HCT116 (cell line): Measurements from ENCODE around the gene TMEM121. TPM values are rescaled to one million over a fixed set of nuclear protein-coding genes. Genes with fewer than 3 reads are reported as not detected.

Experiments
- ATAC-seq: fragments of 200-7000 bp; cut with Tn5 transposase; 2 replicates; pipeline ENCODE4 v1.9.1; 2020; ENCODE audit warnings: mild to moderate bottlenecking, moderate library complexity
- BruUV-seq: library from RNA; stranded (reverse); fragments of 400-500 nt; replicated peaks from 2 replicates; lab custom pipeline; 2021; lab: Mats Ljungman, UMichigan
- CTCF ChIA-PET: fragments of 300-600 bp; sonication (Branson Sonifier 250); formaldehyde crosslinking; loops from one replicate; lab custom pipeline; 2021; ENCODE audit warnings: antibody characterized with exemption; lab: Charles Lee
- POLR2A ChIA-PET: fragments of 300-600, 350-600 bp; sonication (Branson Sonifier 250); formaldehyde crosslinking; loops from one replicate; lab custom pipeline; 2021; ENCODE audit warnings: antibody characterized with exemption; lab: Charles Lee
- RAD21 ChIA-PET, 2 experiments: fragments of 300-600 bp; sonication (Branson Sonifier 250); formaldehyde crosslinking; loops; one replicate each; lab custom pipeline; 2023; ENCODE audit warnings: low total read pairs in 2 of 2; ENCODE audit not compliant: uncharacterized antibody in 2 of 2, unreplicated experiment in 2 of 2, low non-redundant PET in 1 of 2; lab: Charles Lee
- DNase-seq: peaks from one replicate; pipeline ENCODE4 v3.0.0-alpha.2; 2010; ENCODE audit warnings: low read depth, low spot score
- H2AFZ ChIP-seq: fragments of 200-600 bp; shearing (Covaris generic), sonication (generic); 2 replicates; pipeline ENCODE4 v1.6.1; 2017; ENCODE audit warnings: low read depth, mixed run types, mixed read lengths, antibody characterized with exemption, low read length; ENCODE audit not compliant: poor library complexity, severe bottlenecking
- H3K27ac ChIP-seq: 2 replicates; pipeline ENCODE4 v1.5.1; 2012; ENCODE audit warnings: low read depth, low read length
- H3K27me3 ChIP-seq: fragments of 200-600 bp; sonication (generic); 2 replicates; pipeline ENCODE4 v1.6.1; 2016; ENCODE audit warnings: mixed run types, low read length, mixed read lengths; ENCODE audit not compliant: insufficient read depth
- H3K36me3 ChIP-seq, 2 experiments: fragments of 200-500 bp in 1 of 2; fragments of 200-600 bp in 1 of 2; sonication (Bioruptor generic) in 1 of 2; sonication (generic) in 1 of 2; 2 replicates each; pipeline versions ENCODE4 v1.5.1 to v1.6.1; 2014 to 2016; ENCODE audit warnings: low read length in 2 of 2, inconsistent platforms in 1 of 2, mixed read lengths in 1 of 2, mixed run types in 1 of 2; ENCODE audit not compliant: insufficient read depth in 2 of 2, control insufficient read depth in 1 of 2
- H3K4me1 ChIP-seq, 2 experiments: fragments of 200-600 bp in 1 of 2; sonication (generic) in 1 of 2; 2 replicates each; pipeline versions ENCODE4 v1.5.1 to v1.6.1; 2012 to 2017; ENCODE audit warnings: low read length in 2 of 2, inconsistent platforms in 1 of 2, mild to moderate bottlenecking in 1 of 2, mixed read lengths in 1 of 2, mixed run types in 1 of 2, moderate library complexity in 1 of 2; ENCODE audit not compliant: insufficient read depth in 2 of 2, control insufficient read depth in 1 of 2
- H3K4me2 ChIP-seq: fragments of 200-600 bp; sonication (generic); 2 replicates; pipeline ENCODE4 v1.6.1; 2017; ENCODE audit warnings: mixed run types, low read length, mixed read lengths
- H3K4me3 ChIP-seq, 2 experiments: fragments of 200-600 bp in 1 of 2; sonication (generic) in 1 of 2; replicated peaks in 1 of 2; 2 replicates each; pipeline ENCODE4 v1.5.1; 2011 to 2016; ENCODE audit warnings: low read length in 2 of 2, control low read depth in 1 of 2, low read depth in 1 of 2, mild to moderate bottlenecking in 1 of 2, mixed read lengths in 1 of 2, mixed run types in 1 of 2
- H3K79me2 ChIP-seq: fragments of 200-600 bp; sonication (generic); 2 replicates; pipeline ENCODE4 v1.6.1; 2017; ENCODE audit warnings: mild to moderate bottlenecking, mixed run types, low read length, moderate library complexity, mixed read lengths; ENCODE audit not compliant: insufficient read depth
- H3K9ac ChIP-seq: fragments of 200-600 bp; sonication (generic); 2 replicates; pipeline ENCODE4 v1.6.1; 2016; ENCODE audit warnings: low read length, mixed read lengths
- H3K9me2 ChIP-seq: fragments of 200-600 bp; sonication (generic), shearing (Covaris generic); 2 replicates; pipeline ENCODE4 v1.6.1; 2017; ENCODE audit warnings: mixed run types, mild to moderate bottlenecking, moderate library complexity; ENCODE audit not compliant: insufficient read depth
- H3K9me3 ChIP-seq, 2 experiments: fragments of 200-500 bp in 1 of 2; fragments of 200-600 bp in 1 of 2; sonication (Bioruptor generic) in 1 of 2; sonication (generic) in 1 of 2; 2 replicates each; pipeline ENCODE4 v1.6.1; 2014 to 2017; ENCODE audit warnings: low read length in 2 of 2, mixed read lengths in 2 of 2, inconsistent platforms in 1 of 2, low read depth in 1 of 2, mild to moderate bottlenecking in 1 of 2, mixed run types in 1 of 2, moderate library complexity in 1 of 2; ENCODE audit not compliant: control insufficient read depth in 1 of 2, insufficient read depth in 1 of 2
- H4K20me1 ChIP-seq: fragments of 200-600 bp; sonication (generic), shearing (Covaris generic); 2 replicates; pipeline ENCODE4 v1.6.1; 2017; ENCODE audit warnings: mixed run types, mild to moderate bottlenecking, moderate library complexity; ENCODE audit not compliant: insufficient read depth
- ATF3 ChIP-seq: IDR thresholded peaks from 2 replicates; pipeline ENCODE4 v1.6.1; 2012
- CBX3 ChIP-seq: IDR thresholded peaks from 2 replicates; pipeline ENCODE4 v1.6.1; 2012; ENCODE audit warnings: low read depth
- CEBPB ChIP-seq: IDR thresholded peaks from 2 replicates; pipeline ENCODE4 v1.6.1; 2012; ENCODE audit warnings: low read depth
- EGR1 ChIP-seq: IDR thresholded peaks from 2 replicates; pipeline ENCODE4 v1.6.1; 2012; ENCODE audit warnings: low read depth
- ELF1 ChIP-seq: IDR thresholded peaks from 2 replicates; pipeline ENCODE4 v1.6.1; 2012; ENCODE audit warnings: low read depth, borderline replicate concordance
- EZH2 ChIP-seq: fragments of 200-600 bp; sonication (generic); IDR thresholded peaks from 2 replicates; pipeline ENCODE4 v1.6.1; 2017; ENCODE audit warnings: antibody characterized with exemption, mixed run types
- JUND ChIP-seq: IDR thresholded peaks from 2 replicates; pipeline ENCODE4 v1.6.1; 2012
- MAX ChIP-seq: IDR thresholded peaks from 2 replicates; pipeline ENCODE4 v1.6.1; 2012
- REST ChIP-seq: IDR thresholded peaks from 2 replicates; pipeline ENCODE4 v1.6.1; 2012; ENCODE audit warnings: low read depth
- SP1 ChIP-seq: IDR thresholded peaks from 2 replicates; pipeline ENCODE4 v1.6.1; 2012; ENCODE audit warnings: low read depth
- SRF ChIP-seq: IDR thresholded peaks from 2 replicates; pipeline ENCODE4 v1.6.1; 2012; ENCODE audit warnings: low read depth
- YY1 ChIP-seq: IDR thresholded peaks from 2 replicates; pipeline ENCODE4 v1.6.1; 2011; ENCODE audit warnings: low read length, low read depth, moderate library complexity, mild to moderate bottlenecking; ENCODE audit not compliant: insufficient replicate concordance; ENCODE audit errors: extremely low read depth
- ZBTB33 ChIP-seq: IDR thresholded peaks from 2 replicates; pipeline ENCODE4 v1.6.1; 2011; ENCODE audit warnings: mild to moderate bottlenecking, low read length, moderate library complexity; ENCODE audit not compliant: insufficient replicate concordance; ENCODE audit errors: extremely low read depth
- ZFX ChIP-seq: fragments of 450-650 bp; IDR thresholded peaks from 2 replicates; pipeline ENCODE4 v1.6.1; 2017
- ZNF274 ChIP-seq: fragments of 200-500 bp; sonication (Bioruptor generic); IDR thresholded peaks from 2 replicates; pipeline ENCODE4 v1.6.1; 2014; ENCODE audit warnings: mild to moderate bottlenecking, low read depth, low read length, inconsistent platforms
- intact Hi-C: fragments of 100-400 bp; cut with micrococcal nuclease; formaldehyde crosslinking; loops from 2 replicates; pipeline ENCODE4 v1.10.0; 2022
- total RNA-seq: library from RNA; stranded (reverse); gene quantifications from one replicate; pipeline ENCODE4 v1.2.1, GENCODE V29; 2021; ENCODE audit not compliant: unreplicated experiment

TMEM121 gene
- total RNA-seq, 1 experiment from 2014 or later, result 5.5 TPM

- Histone ChIP-seq H3K4me3 (no peak overlapping the region), H3K27ac (no peak overlapping the region), H3K27me3 (no peaks in the 10 kb centered on the region), H3K79me2 (no peaks in the 10 kb centered on the region), H3K9ac (no peak overlapping the region), H3K9me3 (no peaks in the 10 kb centered on the region), H4K20me1 (no peaks in the 10 kb centered on the region), H3K4me2 (no peak overlapping the region), H3K36me3 (no peaks in the 10 kb centered on the region), H3K9me2 (no peaks in the 10 kb centered on the region), H2AFZ (no peak overlapping the region), H3K4me1 (peaks cover 8 to 23% of the 10 kb centered on the region in 2 experiments; a peak in 3 of 4 replicates)
- ChIA-PET POLR2A (no interaction called here), CTCF (interaction anchor here (1.6 kb wide), 1 partner anchor 40 kb away, joined by 11 read pairs; no protein-coding TSS in a partner anchor), RAD21 (no interaction called here)
- TF ChIP-seq SP1 (no peak), YY1 (no peak), MAX (no peak), ZNF274 (no peak), CBX3 (no peak), EGR1 (no peak), ZBTB33 (no peak), REST (no peak), CEBPB (no peak), ATF3 (no peak), EZH2 (no peak), ELF1 (no peak), SRF (no peak), ZFX (no peak), JUND (no peak)
- ATAC-seq (no peak), DNase-seq (no peak)
- intact Hi-C loops, result loop anchor here (5.0 to 10.0 kb wide), 2 partner anchors 37 to 625 kb away; partner anchors contain the start of gene TEDC1
- no TSS peak for BruUV-seq
Observed at GRCh38 chr14:105529569-105530284, 3.3 kb downstream of the TMEM121 start.
